ENCODE results near the gene C1orf105. TPM values are rescaled to one million over a fixed set of nuclear protein-coding genes. Genes with fewer than 3 reads are reported as not detected.

Gene C1orf105
- total RNA-seq, 2 donors from 2014 or later = not detected

- no peak for TF ChIP-seq POLR2A (IDR thresholded peaks at IDR 0.05)
- no peak for TF ChIP-seq CTCF (IDR thresholded peaks at IDR 0.05)
- ATAC-seq (no peak), DNase-seq (no peak)
- H3K4me3 ChIP-seq = no peak overlapping the region
- no peak overlapping the region for H3K27ac ChIP-seq
- no peaks in the 10 kb centered on the region for H3K9me3 ChIP-seq
- intact Hi-C loops (cut with DNase I) = no loop called here
- H3K4me1 ChIP-seq = peaks cover 12% of the 10 kb centered on the region
- 79 to 81% methylated on average over 2 of the region's 2 CpGs for WGBS, 2 donors
- H3K36me3 ChIP-seq (replicated peaks in 1 of 2; ENCODE audit: insufficient read depth in 1 of 2, low read depth in 2 of 2) = no peaks in the 10 kb centered on the region
- no peaks in the 10 kb centered on the region for H3K27me3 ChIP-seq
Observed at GRCh38 chr1:172398193-172398592, 22.3 kb upstream of the C1orf105 start.

GRCh38 chr1:172398970-172399755 is 21.3 kb upstream of the C1orf105 start:
- WGBS, 2 donors = 38% methylated on average over 9 of the region's 9 CpGs
- Histone ChIP-seq H3K4me1 (peaks cover 14% of the 10 kb centered on the region), H3K27me3 (no peaks in the 10 kb centered on the region), H3K9me3 (no peaks in the 10 kb centered on the region), H3K4me3 (no peak overlapping the region), H3K27ac (peak overlapping the region in 3 of 4 donors; percentile 43 to 61 (median 44)), H3K36me3 (replicated peaks in 1 of 2; ENCODE audit: insufficient read depth in 1 of 2, low read depth in 2 of 2) (no peaks in the 10 kb centered on the region)
- ATAC-seq = peak; percentile 85
- peak; percentile 37 to 64 (median 48) for DNase-seq
- intact Hi-C loops (cut with DNase I) = no loop called here
- TF ChIP-seq CTCF (IDR thresholded peaks at IDR 0.05) (peak; percentile 48 to 73 (median 71)), POLR2A (IDR thresholded peaks at IDR 0.05) (no peak)

- no peak overlapping the region for H3K4me3 ChIP-seq
- no peaks in the 10 kb centered on the region for H3K36me3 ChIP-seq (replicated peaks in 1 of 2; ENCODE audit: insufficient read depth in 1 of 2, low read depth in 2 of 2)
- TF ChIP-seq CTCF (IDR thresholded peaks at IDR 0.05) (no peak), POLR2A (IDR thresholded peaks at IDR 0.05) (no peak)
- no peak overlapping the region for H3K27ac ChIP-seq
- H3K27me3 ChIP-seq = no peaks in the 10 kb centered on the region
- WGBS, 2 donors = 69 to 72% methylated on average over 6 of the region's 6 CpGs
- no peak for ATAC-seq
- intact Hi-C loops (cut with DNase I) = loop anchor here (10.0 kb wide), 1 partner anchor 305 kb away; no protein-coding TSS in a partner anchor
- H3K4me1 ChIP-seq = peaks cover 14% of the 10 kb centered on the region
- no peaks in the 10 kb centered on the region for H3K9me3 ChIP-seq
- DNase-seq = no peak
Observed at GRCh38 chr1:172399756-172400721, 20.4 kb upstream of the C1orf105 start.

- 89 to 92% methylated on average over 1 of the region's 1 CpG for WGBS, 2 donors
- TF ChIP-seq POLR2A (IDR thresholded peaks at IDR 0.05) (no peak), CTCF (IDR thresholded peaks at IDR 0.05) (no peak)
- intact Hi-C loops (cut with DNase I) = loop anchor here (10.0 kb wide), 1 partner anchor 306 kb away; no protein-coding TSS in a partner anchor
- Histone ChIP-seq H3K27ac (no peak overlapping the region), H3K27me3 (no peaks in the 10 kb centered on the region), H3K4me1 (peaks cover 14% of the 10 kb centered on the region), H3K4me3 (no peak overlapping the region), H3K36me3 (replicated peaks in 1 of 2; ENCODE audit: insufficient read depth in 1 of 2, low read depth in 2 of 2) (no peaks in the 10 kb centered on the region), H3K9me3 (no peaks in the 10 kb centered on the region)
- no peak for ATAC-seq
- DNase-seq = no peak
Observed at GRCh38 chr1:172400722-172401105, 19.8 kb upstream of the C1orf105 start.
